Right ventricle myocardium inferior (tissue), 1 donor: Measurements from ENCODE around the gene TRMT1L. TPM values are rescaled to one million over a fixed set of nuclear protein-coding genes. Genes with fewer than 3 reads are reported as not detected.

Experiments used
- ATAC-seq: fragments of 200-7000 bp; cut with Tn5 transposase; one replicate; pipeline ENCODE4 v1.9.1; 2020; ENCODE audit warnings: mild to moderate bottlenecking, moderate library complexity
- DNase-seq: peaks from one replicate; pipeline ENCODE4 v3.0.0; 2021; ENCODE audit errors: missing footprints
- intact Hi-C: fragments of 100-400 bp; cut with DNase I; formaldehyde crosslinking; loops from one replicate; pipeline ENCODE4 v1.11.0; 2022
- total RNA-seq: library from RNA; stranded (reverse); fragmentation: NEBNext Ultra II Directional; extraction: Animal tissue kit (Norgen Biotek cat#: 25700); gene quantifications from one replicate; pipeline ENCODE4 v1.2.1, GENCODE V29; 2021
- donor health status: DM: no; HTN: yes; CAD: no; lungs with severe emphysema.

The TRMT1L gene
- total RNA-seq, 1 donor from 2014 or later: 27.6 TPM

DNA sequence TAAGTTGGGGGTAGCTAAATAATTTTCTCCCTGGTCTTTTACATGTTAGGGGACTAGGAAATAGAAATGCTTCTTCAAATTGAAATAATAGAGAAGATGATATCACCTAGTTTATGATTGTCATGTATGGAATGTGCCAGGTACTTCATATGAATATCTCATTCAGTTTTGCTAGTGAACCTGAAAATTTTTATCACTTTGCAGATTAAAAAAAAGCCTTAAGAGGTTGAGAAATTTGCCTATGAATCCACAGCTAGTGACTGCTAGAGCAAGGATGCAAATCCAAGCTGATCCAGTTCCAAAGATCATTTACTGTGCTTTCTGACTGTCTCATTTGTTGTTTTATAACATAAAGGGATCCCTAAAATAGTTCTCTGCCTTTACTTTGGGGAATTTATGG is 86.7 kb downstream of the TRMT1L start:
- DNase-seq (no peak), ATAC-seq (no peak)
- intact Hi-C loops: no loop called here

DNA sequence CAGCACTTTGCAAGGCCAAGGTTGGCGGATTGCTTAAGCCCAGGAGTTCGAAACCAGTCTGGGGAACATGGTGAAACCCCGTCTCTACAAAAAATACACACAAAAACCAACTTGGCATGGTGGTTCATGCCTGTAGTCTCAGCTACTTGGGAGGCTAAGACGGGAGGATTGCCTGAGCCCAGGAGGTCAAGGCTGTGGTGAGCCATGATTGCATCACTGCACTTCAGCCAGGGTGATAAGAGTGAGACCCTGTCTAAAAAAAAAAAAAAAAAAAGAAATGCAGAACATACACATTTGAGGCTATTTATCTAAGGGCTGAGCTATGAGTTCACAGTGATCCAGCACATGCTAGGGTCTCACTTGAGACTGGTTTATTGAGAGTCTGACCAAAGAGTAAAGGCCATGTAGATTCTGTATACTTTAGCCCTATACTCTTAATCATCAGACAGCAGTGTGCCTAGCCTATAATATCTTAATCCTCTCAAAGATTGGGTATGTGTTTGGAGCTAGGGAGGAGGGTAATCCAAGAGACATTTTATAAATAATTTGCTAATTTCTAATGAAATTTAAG is 87.5 kb downstream of the TRMT1L start:
- DNase-seq (no peak), ATAC-seq (no peak)
- intact Hi-C loops: no loop called here

DNA sequence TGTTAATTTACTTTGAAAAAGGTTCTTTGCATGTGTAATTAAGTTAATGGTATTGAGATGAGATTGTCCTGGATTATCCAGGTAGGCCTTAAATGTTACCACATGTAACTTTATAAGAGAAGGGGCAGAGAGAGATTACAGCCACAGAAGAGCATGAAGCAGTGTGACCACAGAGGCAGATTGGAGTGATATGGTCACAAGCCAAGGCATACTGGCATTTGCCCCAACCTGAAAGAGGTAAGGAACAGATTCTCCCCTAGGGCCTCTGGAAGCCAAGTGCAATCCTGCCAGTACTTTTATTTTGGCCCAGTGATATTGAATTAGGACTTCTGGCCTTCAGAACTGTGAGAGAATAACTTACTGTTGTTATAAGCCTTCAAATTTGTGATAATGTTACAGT is 88.4 kb downstream of the TRMT1L start:
- ATAC-seq (no peak), DNase-seq (no peak)
- intact Hi-C loops: no loop called here

Other genes with a start within 250 kb of the TRMT1L start
- gene NIBAN1, start 182.4 kb downstream of the TRMT1L start, total RNA-seq: 354 TPM
- 13.3 TPM for gene RNF2, start 111.4 kb downstream of the TRMT1L start, total RNA-seq
- gene SWT1, start 214 bp upstream of the TRMT1L start, total RNA-seq: 5.2 TPM
- gene IVNS1ABP, start 160.3 kb upstream of the TRMT1L start, total RNA-seq: 59.0 TPM